IMR-90 (cell line): ENCODE measurements around the gene ADAMTSL1. TPM values are rescaled to one million over a fixed set of nuclear protein-coding genes. Genes with fewer than 3 reads are reported as not detected.

Experiments used
- ATAC-seq: fragments of 200-7000 bp; cut with Tn5 transposase; 2 replicates; pipeline ENCODE4 v1.9.1; 2020; ENCODE audit warnings: low read depth, mild to moderate bottlenecking, moderate library complexity
- BruUV-seq: library from RNA; stranded (reverse); fragments of 400-500 nt; replicated peaks from 2 replicates; lab custom pipeline; 2021; lab: Mats Ljungman, UMichigan
- CTCF ChIA-PET: fragments of 300-600 bp; formaldehyde crosslinking; extraction: SDS; loops from one replicate; lab custom pipeline; 2021; ENCODE audit warnings: antibody characterized with exemption; lab: Yijun Ruan, JAX
- POLR2A ChIA-PET: fragments of 300-600 bp; sonication (Branson Sonifier 250); formaldehyde crosslinking; loops from one replicate; lab custom pipeline; 2022; ENCODE audit warnings: antibody characterized with exemption; ENCODE audit not compliant: unreplicated experiment; lab: Charles Lee
- DNase-seq: peaks from one replicate; pipeline ENCODE4 v3.0.0; 2013
- H2AFZ ChIP-seq: replicated peaks from 2 replicates; pipeline ENCODE3; 2013; ENCODE audit warnings: low read length, mild to moderate bottlenecking; ENCODE audit not compliant: poor library complexity
- H2AK5ac ChIP-seq: 2 replicates; pipeline ENCODE4 v1.6.1; 2013; ENCODE audit warnings: low read depth, low read length, inconsistent platforms
- H2AK9ac ChIP-seq: replicated peaks from 2 replicates; pipeline ENCODE3; 2013; ENCODE audit warnings: mild to moderate bottlenecking, low read depth, low read length, moderate library complexity; ENCODE audit not compliant: poor library complexity
- H2BK120ac ChIP-seq: 2 replicates; pipeline ENCODE4 v1.6.1; 2013; ENCODE audit warnings: low read depth, low read length, inconsistent platforms
- H2BK15ac ChIP-seq: 3 replicates; pipeline ENCODE4 v1.6.1; 2013; ENCODE audit warnings: low read depth, low read length, inconsistent platforms
- H2BK20ac ChIP-seq: 2 replicates; pipeline ENCODE4 v1.6.1; 2013; ENCODE audit warnings: low read depth, mild to moderate bottlenecking, inconsistent platforms, low read length, moderate library complexity
- H2BK5ac ChIP-seq: 2 replicates; pipeline ENCODE4 v1.6.1; 2013; ENCODE audit warnings: mild to moderate bottlenecking, low read depth, low read length, inconsistent platforms; ENCODE audit not compliant: poor library complexity, severe bottlenecking
- H3K14ac ChIP-seq: replicated peaks from 2 replicates; pipeline ENCODE4 v1.6.1; 2013; ENCODE audit warnings: low read depth, low read length, inconsistent platforms
- H3K18ac ChIP-seq: 2 replicates; pipeline ENCODE4 v1.6.1; 2013; ENCODE audit warnings: low read depth, low read length, control low read depth
- H3K23ac ChIP-seq: 2 replicates; pipeline ENCODE4 v1.6.1; 2013; ENCODE audit warnings: low read depth, low read length, inconsistent platforms
- H3K27ac ChIP-seq: 2 replicates; pipeline ENCODE4 v1.5.1; 2013; ENCODE audit warnings: mild to moderate bottlenecking, control low read depth, low read length; ENCODE audit not compliant: insufficient read depth
- H3K27me3 ChIP-seq: 2 replicates; pipeline ENCODE4 v1.6.1; 2013; ENCODE audit warnings: low read length; ENCODE audit not compliant: control insufficient read depth, insufficient read depth
- H3K36me3 ChIP-seq: 2 replicates; pipeline ENCODE4 v1.6.1; 2013; ENCODE audit warnings: low read length, mixed read lengths; ENCODE audit not compliant: control insufficient read depth, insufficient read depth
- H3K4ac ChIP-seq: 2 replicates; pipeline ENCODE4 v1.6.1; 2013; ENCODE audit warnings: low read depth, low read length, inconsistent platforms
- H3K4me1 ChIP-seq: 2 replicates; pipeline ENCODE4 v1.6.1; 2013; ENCODE audit warnings: low read length, mixed read lengths; ENCODE audit not compliant: control insufficient read depth, insufficient read depth
- H3K4me2 ChIP-seq: 2 replicates; pipeline ENCODE4 v1.6.1; 2013; ENCODE audit warnings: low read depth, mild to moderate bottlenecking, control low read depth, low read length, moderate library complexity
- H3K4me3 ChIP-seq: 2 replicates; pipeline ENCODE4 v1.5.1; 2013; ENCODE audit warnings: low read depth, mild to moderate bottlenecking, control low read depth, low read length, moderate library complexity; ENCODE audit not compliant: insufficient read depth
- H3K56ac ChIP-seq: 2 replicates; pipeline ENCODE4 v1.6.1; 2013; ENCODE audit warnings: low read length, inconsistent platforms; ENCODE audit not compliant: insufficient read depth; ENCODE audit errors: extremely low read depth
- H3K79me1 ChIP-seq, 2 experiments: 2 replicates each; pipeline ENCODE4 v1.6.1; 2013; ENCODE audit warnings: low read length in 2 of 2, inconsistent platforms in 1 of 2, low read depth in 1 of 2
- H3K9ac ChIP-seq: 2 replicates; pipeline ENCODE4 v1.6.1; 2013; ENCODE audit warnings: low read depth, low read length, control low read depth
- H3K9me1 ChIP-seq: 2 replicates; pipeline ENCODE4 v1.6.1; 2013; ENCODE audit warnings: low read length, inconsistent platforms; ENCODE audit not compliant: insufficient read depth
- H3K9me3 ChIP-seq: 2 replicates; pipeline ENCODE4 v1.6.1; 2013; ENCODE audit warnings: low read length; ENCODE audit not compliant: control insufficient read depth, insufficient read depth
- H4K20me1 ChIP-seq: 2 replicates; pipeline ENCODE4 v1.6.1; 2013; ENCODE audit warnings: low read length, inconsistent platforms; ENCODE audit not compliant: insufficient read depth
- H4K5ac ChIP-seq: 2 replicates; pipeline ENCODE4 v1.6.1; 2013; ENCODE audit warnings: mild to moderate bottlenecking, low read depth, low read length, control low read depth
- H4K8ac ChIP-seq, 2 experiments: 2 replicates each; pipeline ENCODE4 v1.6.1; 2013; ENCODE audit warnings: low read depth in 2 of 2, low read length in 2 of 2, control low read depth in 1 of 2, inconsistent platforms in 1 of 2
- H4K91ac ChIP-seq: 2 replicates; pipeline ENCODE4 v1.6.1; 2013; ENCODE audit warnings: low read depth, low read length, inconsistent platforms; ENCODE audit not compliant: insufficient read depth
- MAZ ChIP-seq: IDR thresholded peaks from 2 replicates; pipeline ENCODE4 v1.6.1; 2012; ENCODE audit warnings: low read depth, mild to moderate bottlenecking, low read length, improper control_type of control experiment, moderate library complexity, borderline replicate concordance
- USF2 ChIP-seq: fragments of 150-350 bp; IDR thresholded peaks from 2 replicates; pipeline ENCODE4 v1.6.1; 2017; ENCODE audit warnings: mild to moderate bottlenecking, antibody characterized with exemption, low read length, low read depth
- WGBS, 2 experiments: methylation state at CpG; one replicate each; pipeline versions ENCODE4 v1.1.5 to v1.1.7; 2013; ENCODE audit warnings: missing lambda C conversion rate in 2 of 2; ENCODE audit not compliant: insufficient read length in 1 of 2; ENCODE audit errors: extremely low coverage in 2 of 2; 5-methylcytosine and 5-hydroxymethylcytosine counted together
- dilution Hi-C: fragments of 300-500 bp; cut with HindIII; formaldehyde crosslinking; loops from one replicate; pipeline ENCODE4 v1.14.3; 2018; ENCODE audit warnings: low sequenced_read_pairs; ENCODE audit not compliant: unreplicated experiment
- in situ Hi-C: fragments of 300-500 bp; cut with MboI; formaldehyde crosslinking; loops from 3 replicates; pipeline ENCODE4 v1.14.3; 2019; ENCODE audit warnings: low sequenced_read_pairs, inconsistent platforms, mixed read lengths
- intact Hi-C: fragments of 100-400 bp; cut with micrococcal nuclease; formaldehyde crosslinking; loops from 2 replicates; pipeline ENCODE4 v1.10.0; 2022
- polyA plus RNA-seq, 3 experiments: library from polyadenylated mRNA; depleted of rRNA; stranded (reverse); fragments of >200 nt; gene quantifications; 2 replicates each; pipeline ENCODE4 v1.2.3, GENCODE V29; 2012; ENCODE audit warnings: low replicate concordance in 1 of 3
- total RNA-seq: library from RNA; depleted of rRNA; stranded (reverse); fragments of >200 nt; gene quantifications from 2 replicates; pipeline ENCODE4 v1.2.3, GENCODE V29; 2012

Gene ADAMTSL1
- total and polyA plus RNA-seq, 2 of the 4 experiments (the other 2 are of a cell fraction) = 38.2 to 62.2 TPM

DNA sequence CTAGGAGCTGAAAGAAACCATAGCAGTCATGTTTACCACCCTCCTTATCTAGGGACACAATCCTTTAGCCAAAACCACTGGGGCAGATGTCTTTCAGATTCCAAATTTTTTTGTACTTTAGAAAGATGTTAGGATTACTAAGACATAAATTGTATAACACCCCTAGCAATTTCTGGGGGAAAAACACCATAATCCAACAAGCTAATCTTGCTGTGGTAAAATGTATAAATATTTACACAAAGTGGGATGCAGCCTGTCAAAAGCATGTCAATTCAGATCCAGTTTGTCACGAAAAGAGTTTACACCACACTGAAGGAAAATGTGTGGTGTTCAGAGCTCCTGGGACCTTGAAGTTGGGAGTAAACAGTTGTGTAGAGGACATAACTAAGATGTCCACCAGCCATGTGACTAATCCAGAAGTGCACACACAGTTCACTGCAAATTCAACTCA lies 274.3 kb downstream of the ADAMTSL1 start:
- H3K14ac ChIP-seq = peak overlapping the region; percentile 27
- H2AK9ac ChIP-seq = no peak overlapping the region
- CTCF ChIA-PET = interaction anchor here (0.5 to 0.6 kb wide), 2 partner anchors 8 to 486 kb away, joined by 3 to 9 read pairs; no protein-coding TSS in a partner anchor
- BruUV-seq = no TSS peak
- H2BK20ac ChIP-seq = no peak overlapping the region
- H4K91ac ChIP-seq = no peak overlapping the region
- peaks cover 10% of the 10 kb centered on the region for H3K4me1 ChIP-seq
- DNase-seq = peak; percentile 68
- peak; percentile 74 for ATAC-seq
- intact Hi-C loops = no loop called here
- no peak overlapping the region; the same call in 1 of the 2 replicates for H3K4me2 ChIP-seq
- H2AK5ac ChIP-seq = no peak overlapping the region
- H3K27ac ChIP-seq = peak overlapping the region; percentile 24; the same call in 1 of the 2 replicates
- H2AFZ ChIP-seq = no peak overlapping the region
- H3K9me3 ChIP-seq = no peaks in the 10 kb centered on the region
- no peak overlapping the region for H3K9ac ChIP-seq
- H3K36me3 ChIP-seq = no peaks in the 10 kb centered on the region
- TF ChIP-seq USF2 (peak; percentile 25; the same call in 1 of the 2 replicates), MAZ (no peak)
- H3K4ac ChIP-seq = no peak overlapping the region
- WGBS, 2 experiments = no CpG with 5 or more reads among the region's 1 CpG
- in situ Hi-C loops = no loop called here
- H3K79me1 ChIP-seq = no peaks in the 10 kb centered on the region
- no peak overlapping the region for H3K23ac ChIP-seq
- dilution Hi-C loops = no loop called here
- no peaks in the 10 kb centered on the region for H4K20me1 ChIP-seq
- H3K27me3 ChIP-seq = no peaks in the 10 kb centered on the region
- no peak overlapping the region for H4K8ac ChIP-seq
- POLR2A ChIA-PET = no interaction called here
- no peak overlapping the region for H2BK15ac ChIP-seq
- H3K56ac ChIP-seq = no peak overlapping the region
- H2BK120ac ChIP-seq = no peak overlapping the region; the same call in 1 of the 2 replicates
- H3K4me3 ChIP-seq = no peak overlapping the region
- H2BK5ac ChIP-seq = no peak overlapping the region
- H3K9me1 ChIP-seq = peaks cover 8% of the 10 kb centered on the region
- H3K18ac ChIP-seq = peak overlapping the region; percentile 76
- H4K5ac ChIP-seq = no peak overlapping the region; the same call in 1 of the 2 replicates
